Measurements from ENCODE around the gene KATNB1. TPM values are rescaled to one million over a fixed set of nuclear protein-coding genes. Genes with fewer than 3 reads are reported as not detected.

KATNB1 gene
- total RNA-seq, 1 experiment from 2014 or later = 32.2 TPM

GRCh38 chr16:57803134-57803990 lies 67.8 kb downstream of the KATNB1 start:
- ChIA-PET POLR2A (no interaction called here), CTCF (no interaction called here), RAD21 (ENCODE audit: low non-redundant PET in 1 of 2, low total read pairs in 2 of 2, uncharacterized antibody in 2 of 2, unreplicated experiment in 2 of 2) (no interaction called here)
- BruUV-seq (replicated peaks) = no TSS peak
- no peak for ATAC-seq
- H4K20me1 ChIP-seq (ENCODE audit: insufficient read depth) = no peaks in the 10 kb centered on the region
- H3K9ac ChIP-seq (ENCODE audit: low read length) = no peak overlapping the region; the same call in 1 of the 2 replicates
- H3K4me3 ChIP-seq (replicated peaks in 1 of 2; ENCODE audit: low read depth in 1 of 2, low read length in 2 of 2) = no peak overlapping the region
- no peak for DNase-seq (ENCODE audit: low read depth, low spot score)
- no peaks in the 10 kb centered on the region for H3K9me3 ChIP-seq (ENCODE audit: control insufficient read depth in 1 of 2, insufficient read depth in 1 of 2, low read depth in 1 of 2, low read length in 2 of 2)
- no peak overlapping the region for H2AFZ ChIP-seq (ENCODE audit: low read depth, low read length, poor library complexity, severe bottlenecking)
- no peaks in the 10 kb centered on the region for H3K36me3 ChIP-seq (ENCODE audit: control insufficient read depth in 1 of 2, insufficient read depth in 2 of 2, low read length in 2 of 2)
- peaks cover 23% of the 10 kb centered on the region; the same call in 1 of the 2 replicates for H3K79me2 ChIP-seq (ENCODE audit: insufficient read depth, low read length)
- H3K9me2 ChIP-seq (ENCODE audit: insufficient read depth) = no peaks in the 10 kb centered on the region
- intact Hi-C loops (cut with micrococcal nuclease) = no loop called here
- no peaks in the 10 kb centered on the region for H3K27me3 ChIP-seq (ENCODE audit: insufficient read depth, low read length)
- H3K27ac ChIP-seq (ENCODE audit: low read depth, low read length) = peak overlapping the region; percentile 80; the same call in 1 of the 2 replicates
- H3K4me2 ChIP-seq (ENCODE audit: low read length) = peak overlapping the region; percentile 99
- TF ChIP-seq EGR1 (IDR thresholded peaks at IDR 0.05; ENCODE audit: low read depth) (no peak), YY1 (IDR thresholded peaks at IDR 0.05; ENCODE audit: extremely low read depth, insufficient replicate concordance, low read depth, low read length) (no peak), SIN3A (IDR thresholded peaks at IDR 0.05; ENCODE audit: low read depth) (no peak), ZFX (IDR thresholded peaks at IDR 0.05) (peak; percentile 15; the same call in 1 of the 2 replicates), FOSL1 (IDR thresholded peaks at IDR 0.05; ENCODE audit: low read depth) (no peak)
- TF ChIP-seq, protein P1, sequence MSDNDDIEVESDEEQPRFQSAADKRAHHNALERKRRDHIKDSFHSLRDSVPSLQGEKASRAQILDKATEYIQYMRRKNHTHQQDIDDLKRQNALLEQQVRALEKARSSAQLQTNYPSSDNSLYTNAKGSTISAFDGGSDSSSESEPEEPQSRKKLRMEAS (IDR thresholded peaks at IDR 0.05) = no peak
- H3K4me1 ChIP-seq (ENCODE audit: control insufficient read depth in 1 of 2, insufficient read depth in 2 of 2, low read length in 2 of 2) = peaks cover 65 to 72% of the 10 kb centered on the region in 2 experiments

DNA sequence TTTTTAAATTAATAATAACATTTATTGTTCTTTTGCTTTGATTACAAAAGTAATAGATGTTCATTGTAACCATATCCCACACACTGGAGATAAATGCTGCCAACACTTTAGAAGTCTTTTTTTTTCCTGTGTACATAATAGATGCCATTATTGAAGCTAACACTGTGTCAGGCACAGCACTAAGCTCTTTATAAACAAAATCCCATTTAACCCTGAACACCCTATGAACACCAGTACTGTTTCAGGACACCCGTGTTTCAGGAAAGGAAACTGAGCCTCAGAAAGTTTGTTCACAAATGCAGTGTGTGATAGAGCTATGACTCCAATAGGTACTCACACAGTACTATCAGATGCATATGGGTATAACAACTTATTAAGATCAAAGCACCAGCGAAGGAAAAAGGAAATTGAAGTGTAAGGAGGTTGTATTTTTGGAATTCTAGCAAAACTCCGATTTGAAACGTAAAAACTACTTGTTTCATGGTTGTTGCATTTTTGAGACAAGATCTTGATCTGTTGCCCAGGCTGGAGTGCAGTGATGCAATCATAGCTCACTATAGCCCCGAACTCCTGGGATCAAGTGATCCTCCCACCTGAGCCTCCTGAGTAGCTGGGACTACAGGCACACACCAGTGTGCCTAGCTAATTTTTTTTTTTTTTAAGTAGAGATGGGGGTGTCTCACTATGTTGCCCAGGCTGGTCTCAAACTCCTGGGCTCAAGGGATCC lies 68.7 kb downstream of the KATNB1 start:
- intact Hi-C loops (cut with micrococcal nuclease) = no loop called here
- DNase-seq (ENCODE audit: low read depth, low spot score) (no peak), ATAC-seq (no peak)
- Histone ChIP-seq H4K20me1 (ENCODE audit: insufficient read depth) (no peaks in the 10 kb centered on the region), H3K4me3 (replicated peaks in 1 of 2; ENCODE audit: low read depth in 1 of 2, low read length in 2 of 2) (no peak overlapping the region), H3K4me1 (ENCODE audit: control insufficient read depth in 1 of 2, insufficient read depth in 2 of 2, low read length in 2 of 2) (peaks cover 65 to 72% of the 10 kb centered on the region in 2 experiments), H3K9me3 (ENCODE audit: control insufficient read depth in 1 of 2, insufficient read depth in 1 of 2, low read depth in 1 of 2, low read length in 2 of 2) (no peaks in the 10 kb centered on the region), H3K27ac (ENCODE audit: low read depth, low read length) (no peak overlapping the region), H2AFZ (ENCODE audit: low read depth, low read length, poor library complexity, severe bottlenecking) (no peak overlapping the region), H3K9ac (ENCODE audit: low read length) (no peak overlapping the region), H3K27me3 (ENCODE audit: insufficient read depth, low read length) (no peaks in the 10 kb centered on the region), H3K9me2 (ENCODE audit: insufficient read depth) (no peaks in the 10 kb centered on the region), H3K79me2 (ENCODE audit: insufficient read depth, low read length) (peaks cover 15% of the 10 kb centered on the region; the same call in 1 of the 2 replicates), H3K4me2 (ENCODE audit: low read length) (no peak overlapping the region), H3K36me3 (ENCODE audit: control insufficient read depth in 1 of 2, insufficient read depth in 2 of 2, low read length in 2 of 2) (no peaks in the 10 kb centered on the region)
- TF ChIP-seq ELF1 (IDR thresholded peaks at IDR 0.05; ENCODE audit: borderline replicate concordance, low read depth) = no peak
- TF ChIP-seq EZH2 (IDR thresholded peaks at IDR 0.05) = no peak
- no peak for TF ChIP-seq SRF (IDR thresholded peaks at IDR 0.05; ENCODE audit: low read depth)
- no peak for TF ChIP-seq SIN3A (IDR thresholded peaks at IDR 0.05; ENCODE audit: low read depth)
- TF ChIP-seq JUND (IDR thresholded peaks at IDR 0.05) = no peak
- no peak for TF ChIP-seq RAD21 (IDR thresholded peaks at IDR 0.05; ENCODE audit: low read depth)
- TF ChIP-seq ZFX (IDR thresholded peaks at IDR 0.05) = no peak
- no peak for TF ChIP-seq POLR2A (IDR thresholded peaks at IDR 0.05; ENCODE audit: borderline replicate concordance, extremely low read depth, insufficient read depth, insufficient read length)
- TF ChIP-seq REST (IDR thresholded peaks at IDR 0.05; ENCODE audit: low read depth) = no peak
- no TSS peak for BruUV-seq (replicated peaks)
- CTCF ChIA-PET = no interaction called here
- POLR2A ChIA-PET = interaction anchor here (0.9 kb wide), 1 partner anchor 56 kb away, joined by 3 read pairs; no protein-coding TSS in a partner anchor
- RAD21 ChIA-PET (ENCODE audit: low non-redundant PET in 1 of 2, low total read pairs in 2 of 2, uncharacterized antibody in 2 of 2, unreplicated experiment in 2 of 2) = no interaction called here
